KMS-11 (cell line): ENCODE results near the gene SCNN1G.

Experiments used
- H2AFZ ChIP-seq: fragments of 200-600 bp; sonication (generic); 2 replicates; pipeline ENCODE4 v1.6.1; 2016; ENCODE audit warnings: antibody characterized with exemption, mixed run types, low read depth
- H3K27ac ChIP-seq: fragments of 200-600 bp; sonication (generic); 2 replicates; pipeline ENCODE4 v1.6.1; 2016; ENCODE audit warnings: mild to moderate bottlenecking, mixed run types
- H3K27me3 ChIP-seq: fragments of 200-600 bp; sonication (generic); 2 replicates; pipeline ENCODE4 v1.6.1; 2017; ENCODE audit warnings: mild to moderate bottlenecking, low read depth, mixed run types, moderate library complexity; ENCODE audit not compliant: insufficient read depth
- H3K36me3 ChIP-seq: fragments of 200-600 bp; sonication (generic); 2 replicates; pipeline ENCODE4 v1.6.1; 2017; ENCODE audit warnings: mild to moderate bottlenecking, mixed run types; ENCODE audit not compliant: insufficient read depth
- H3K4me1 ChIP-seq: fragments of 200-600 bp; sonication (generic); 2 replicates; pipeline ENCODE4 v1.6.1; 2016; ENCODE audit warnings: mild to moderate bottlenecking, low read depth, mixed run types; ENCODE audit not compliant: poor library complexity, severe bottlenecking
- H3K4me2 ChIP-seq: fragments of 200-600 bp; sonication (generic); 2 replicates; pipeline ENCODE4 v1.7.0; 2016; ENCODE audit warnings: mild to moderate bottlenecking, mixed run types
- H3K4me3 ChIP-seq: fragments of 200-600 bp; sonication (generic); IDR thresholded peaks from 2 replicates; pipeline ENCODE4 v1.6.1; 2017; ENCODE audit warnings: low read depth, low read length, mixed read lengths; ENCODE audit not compliant: insufficient read depth
- H3K79me2 ChIP-seq: fragments of 200-600 bp; sonication (generic); 2 replicates; pipeline ENCODE4 v1.6.1; 2016; ENCODE audit warnings: low read depth, mixed run types; ENCODE audit not compliant: insufficient read depth
- H3K9ac ChIP-seq: fragments of 200-600 bp; sonication (generic); 2 replicates; pipeline ENCODE4 v1.6.1; 2016; ENCODE audit warnings: mild to moderate bottlenecking, mixed run types
- H4K20me1 ChIP-seq: fragments of 200-600 bp; sonication (generic); 2 replicates; pipeline ENCODE4 v1.6.1; 2016; ENCODE audit warnings: mild to moderate bottlenecking, mixed run types; ENCODE audit not compliant: insufficient read depth
- CTCF ChIP-seq: fragments of 200-600 bp; sonication (generic); conservative IDR thresholded peaks from 2 replicates; pipeline ENCODE4 v1.6.1; 2017; ENCODE audit warnings: low read depth, mild to moderate bottlenecking, antibody characterized with exemption, low read length, moderate library complexity, mixed read lengths

Gene SCNN1G

GRCh38 chr16:23235176-23235575 lies 52.6 kb downstream of the SCNN1G start:
- Histone ChIP-seq H3K79me2 (no peaks in the 10 kb centered on the region), H3K27ac (no peak overlapping the region), H2AFZ (no peak overlapping the region), H3K27me3 (no peaks in the 10 kb centered on the region), H3K4me1 (no peaks in the 10 kb centered on the region), H4K20me1 (no peaks in the 10 kb centered on the region), H3K9ac (no peak overlapping the region), H3K4me2 (no peak overlapping the region), H3K4me3 (no peak overlapping the region), H3K36me3 (no peaks in the 10 kb centered on the region)
- TF ChIP-seq CTCF = no peak

GRCh38 chr16:23236983-23237382 lies 54.4 kb downstream of the SCNN1G start:
- no peak for TF ChIP-seq CTCF
- Histone ChIP-seq H3K27me3 (no peaks in the 10 kb centered on the region), H3K27ac (no peak overlapping the region), H3K4me1 (no peaks in the 10 kb centered on the region), H3K79me2 (no peaks in the 10 kb centered on the region), H4K20me1 (no peaks in the 10 kb centered on the region), H2AFZ (no peak overlapping the region), H3K9ac (no peak overlapping the region), H3K36me3 (no peaks in the 10 kb centered on the region), H3K4me3 (no peak overlapping the region), H3K4me2 (no peak overlapping the region)

GRCh38 chr16:23240994-23241393 lies 58.4 kb downstream of the SCNN1G start:
- H3K9ac ChIP-seq = no peak overlapping the region
- no peak overlapping the region for H3K4me2 ChIP-seq
- H3K36me3 ChIP-seq = no peaks in the 10 kb centered on the region
- no peak overlapping the region for H2AFZ ChIP-seq
- H3K4me3 ChIP-seq = no peak overlapping the region
- TF ChIP-seq CTCF = no peak
- H3K27ac ChIP-seq = no peak overlapping the region
- H4K20me1 ChIP-seq = no peaks in the 10 kb centered on the region
- H3K4me1 ChIP-seq = no peaks in the 10 kb centered on the region
- H3K79me2 ChIP-seq = no peaks in the 10 kb centered on the region
- H3K27me3 ChIP-seq = no peaks in the 10 kb centered on the region

- no peaks in the 10 kb centered on the region for H3K36me3 ChIP-seq
- H3K4me1 ChIP-seq = no peaks in the 10 kb centered on the region
- no peak overlapping the region for H3K4me3 ChIP-seq
- H3K79me2 ChIP-seq = no peaks in the 10 kb centered on the region
- H3K4me2 ChIP-seq = no peak overlapping the region
- H2AFZ ChIP-seq = no peak overlapping the region
- H3K9ac ChIP-seq = no peak overlapping the region
- no peak overlapping the region for H3K27ac ChIP-seq
- no peak for TF ChIP-seq CTCF
- H4K20me1 ChIP-seq = no peaks in the 10 kb centered on the region
- no peaks in the 10 kb centered on the region for H3K27me3 ChIP-seq
Measured at GRCh38 chr16:23244122-23244521, 61.6 kb downstream of the SCNN1G start.

GRCh38 chr16:23245268-23245667 lies 62.7 kb downstream of the SCNN1G start:
- no peaks in the 10 kb centered on the region for H3K4me1 ChIP-seq
- H3K4me2 ChIP-seq = no peak overlapping the region
- H3K4me3 ChIP-seq = no peak overlapping the region
- H3K27me3 ChIP-seq = no peaks in the 10 kb centered on the region
- H3K27ac ChIP-seq = no peak overlapping the region
- H3K36me3 ChIP-seq = no peaks in the 10 kb centered on the region
- no peaks in the 10 kb centered on the region for H3K79me2 ChIP-seq
- no peak overlapping the region for H2AFZ ChIP-seq
- no peak for TF ChIP-seq CTCF
- H3K9ac ChIP-seq = no peak overlapping the region
- no peaks in the 10 kb centered on the region for H4K20me1 ChIP-seq
